GM12878 (cell line): ENCODE results near the gene GPR4.

Source experiments
- RAD51 ChIP-seq: fragments of 450-650 bp; IDR thresholded peaks from 2 replicates; pipeline ENCODE4 v1.6.1; 2016; ENCODE audit warnings: moderate library complexity, mild to moderate bottlenecking, inconsistent platforms
- SUZ12 ChIP-seq: fragments of 200-600 bp; sonication (generic); IDR thresholded peaks from one replicate; pipeline ENCODE4 v1.6.1; 2018; ENCODE audit warnings: antibody characterized with exemption, mild to moderate bottlenecking; ENCODE audit not compliant: unreplicated experiment
- ZNF384 ChIP-seq: IDR thresholded peaks from 2 replicates; pipeline ENCODE4 v1.6.1; 2012; ENCODE audit warnings: low read depth, mild to moderate bottlenecking, low read length, improper control_type of control experiment, borderline replicate concordance
- ZSCAN29 ChIP-seq: fragments of 450-650 bp; IDR thresholded peaks from 2 replicates; pipeline ENCODE4 v1.6.1; 2017; ENCODE audit warnings: mild to moderate bottlenecking, moderate library complexity
- TF ChIP-seq, protein P1 (sequence below), 3 experiments: IDR thresholded peaks in 2 of 3; conservative IDR thresholded peaks in 1 of 3; 2 replicates each; pipeline ENCODE4 v1.5.1; 2011; ENCODE audit warnings: low read depth in 3 of 3, low read length in 3 of 3, mild to moderate bottlenecking in 3 of 3, control low read depth in 2 of 3, moderate library complexity in 2 of 3, inconsistent platforms in 1 of 3, mixed read lengths in 1 of 3; ENCODE audit not compliant: control insufficient read depth in 2 of 3, insufficient read depth in 1 of 3; ENCODE audit errors: extremely low read depth in 1 of 3
- TF ChIP-seq, protein P2 (sequence below): IDR thresholded peaks from 2 replicates; pipeline ENCODE4 v1.6.1; 2011; ENCODE audit warnings: low read depth, low read length, improper control_type of control experiment, borderline replicate concordance
- TF ChIP-seq, protein P3 (sequence below): fragments of 450-650 bp; IDR thresholded peaks from 2 replicates; pipeline ENCODE4 v1.6.1; 2014; ENCODE audit warnings: mild to moderate bottlenecking

DNA sequence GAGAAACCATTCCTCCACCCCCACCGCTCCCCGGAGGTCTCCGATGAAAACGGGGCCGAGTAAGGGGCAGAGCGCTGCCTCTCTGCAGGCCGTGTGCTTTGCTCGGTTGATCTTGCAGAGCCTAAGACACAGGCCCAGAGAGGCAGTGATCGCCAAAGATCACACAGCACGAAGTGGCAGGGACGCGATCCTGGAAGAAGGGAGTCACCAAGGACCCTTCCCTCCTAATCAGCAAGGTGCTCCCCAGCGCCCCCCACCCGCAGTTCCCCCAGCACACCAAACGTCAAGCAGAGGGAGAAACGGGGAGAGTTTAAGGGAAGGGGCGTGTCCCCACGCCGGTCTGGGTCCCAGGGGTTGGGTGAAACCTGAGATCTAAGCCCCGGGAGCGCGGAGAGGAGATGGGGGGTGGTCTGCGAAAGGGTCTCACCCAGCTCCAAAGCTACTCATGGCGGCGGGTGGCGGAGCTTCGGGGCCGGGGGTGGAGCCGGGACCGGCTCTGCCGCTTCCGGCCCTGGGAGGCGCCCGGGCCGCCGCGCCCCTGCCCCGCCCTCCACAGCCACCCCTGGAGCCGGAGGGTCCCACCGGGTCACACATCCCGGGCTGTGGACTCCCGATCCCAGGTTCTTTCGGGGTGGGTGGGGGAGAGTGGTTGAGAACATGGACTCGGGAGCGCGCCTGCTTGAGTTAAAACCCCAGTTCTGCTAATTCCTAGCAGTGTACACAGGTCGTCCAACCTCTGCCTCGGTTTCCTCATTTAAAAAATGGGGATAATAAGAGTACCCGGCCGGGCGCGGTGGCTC, 37.1 kb upstream of the GPR4 start, which contains the start of gene EML2:
- TF ChIP-seq ZNF384 (no peak), RAD51 (no peak), SUZ12 (no peak), ZSCAN29 (no peak)
- TF ChIP-seq, protein P1, sequence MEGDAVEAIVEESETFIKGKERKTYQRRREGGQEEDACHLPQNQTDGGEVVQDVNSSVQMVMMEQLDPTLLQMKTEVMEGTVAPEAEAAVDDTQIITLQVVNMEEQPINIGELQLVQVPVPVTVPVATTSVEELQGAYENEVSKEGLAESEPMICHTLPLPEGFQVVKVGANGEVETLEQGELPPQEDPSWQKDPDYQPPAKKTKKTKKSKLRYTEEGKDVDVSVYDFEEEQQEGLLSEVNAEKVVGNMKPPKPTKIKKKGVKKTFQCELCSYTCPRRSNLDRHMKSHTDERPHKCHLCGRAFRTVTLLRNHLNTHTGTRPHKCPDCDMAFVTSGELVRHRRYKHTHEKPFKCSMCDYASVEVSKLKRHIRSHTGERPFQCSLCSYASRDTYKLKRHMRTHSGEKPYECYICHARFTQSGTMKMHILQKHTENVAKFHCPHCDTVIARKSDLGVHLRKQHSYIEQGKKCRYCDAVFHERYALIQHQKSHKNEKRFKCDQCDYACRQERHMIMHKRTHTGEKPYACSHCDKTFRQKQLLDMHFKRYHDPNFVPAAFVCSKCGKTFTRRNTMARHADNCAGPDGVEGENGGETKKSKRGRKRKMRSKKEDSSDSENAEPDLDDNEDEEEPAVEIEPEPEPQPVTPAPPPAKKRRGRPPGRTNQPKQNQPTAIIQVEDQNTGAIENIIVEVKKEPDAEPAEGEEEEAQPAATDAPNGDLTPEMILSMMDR (IDR thresholded peaks at IDR 0.05 in 2 of 3, conservative IDR thresholded peaks at IDR 0.05 in 1 of 3; ENCODE audit: control insufficient read depth in 2 of 3, extremely low read depth in 1 of 3, insufficient read depth in 1 of 3, low read depth in 3 of 3, low read length in 3 of 3): peak; percentile 34 to 65 (median 46); a peak in 5 of 6 replicates
- TF ChIP-seq, protein P2, sequence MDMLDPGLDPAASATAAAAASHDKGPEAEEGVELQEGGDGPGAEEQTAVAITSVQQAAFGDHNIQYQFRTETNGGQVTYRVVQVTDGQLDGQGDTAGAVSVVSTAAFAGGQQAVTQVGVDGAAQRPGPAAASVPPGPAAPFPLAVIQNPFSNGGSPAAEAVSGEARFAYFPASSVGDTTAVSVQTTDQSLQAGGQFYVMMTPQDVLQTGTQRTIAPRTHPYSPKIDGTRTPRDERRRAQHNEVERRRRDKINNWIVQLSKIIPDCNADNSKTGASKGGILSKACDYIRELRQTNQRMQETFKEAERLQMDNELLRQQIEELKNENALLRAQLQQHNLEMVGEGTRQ: no peak
- TF ChIP-seq, protein P3, sequence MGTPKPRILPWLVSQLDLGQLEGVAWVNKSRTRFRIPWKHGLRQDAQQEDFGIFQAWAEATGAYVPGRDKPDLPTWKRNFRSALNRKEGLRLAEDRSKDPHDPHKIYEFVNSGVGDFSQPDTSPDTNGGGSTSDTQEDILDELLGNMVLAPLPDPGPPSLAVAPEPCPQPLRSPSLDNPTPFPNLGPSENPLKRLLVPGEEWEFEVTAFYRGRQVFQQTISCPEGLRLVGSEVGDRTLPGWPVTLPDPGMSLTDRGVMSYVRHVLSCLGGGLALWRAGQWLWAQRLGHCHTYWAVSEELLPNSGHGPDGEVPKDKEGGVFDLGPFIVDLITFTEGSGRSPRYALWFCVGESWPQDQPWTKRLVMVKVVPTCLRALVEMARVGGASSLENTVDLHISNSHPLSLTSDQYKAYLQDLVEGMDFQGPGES: no peak
